ENCODE results near the gene SSH3. TPM values are rescaled to one million over a fixed set of nuclear protein-coding genes. Genes with fewer than 3 reads are reported as not detected.

Gene SSH3
- total and polyA plus RNA-seq, 2 of the 8 experiments (the other 6 are each of a cell fraction or from before 2014, with no cell fraction given) = 16.9 to 19.8 TPM

DNA sequence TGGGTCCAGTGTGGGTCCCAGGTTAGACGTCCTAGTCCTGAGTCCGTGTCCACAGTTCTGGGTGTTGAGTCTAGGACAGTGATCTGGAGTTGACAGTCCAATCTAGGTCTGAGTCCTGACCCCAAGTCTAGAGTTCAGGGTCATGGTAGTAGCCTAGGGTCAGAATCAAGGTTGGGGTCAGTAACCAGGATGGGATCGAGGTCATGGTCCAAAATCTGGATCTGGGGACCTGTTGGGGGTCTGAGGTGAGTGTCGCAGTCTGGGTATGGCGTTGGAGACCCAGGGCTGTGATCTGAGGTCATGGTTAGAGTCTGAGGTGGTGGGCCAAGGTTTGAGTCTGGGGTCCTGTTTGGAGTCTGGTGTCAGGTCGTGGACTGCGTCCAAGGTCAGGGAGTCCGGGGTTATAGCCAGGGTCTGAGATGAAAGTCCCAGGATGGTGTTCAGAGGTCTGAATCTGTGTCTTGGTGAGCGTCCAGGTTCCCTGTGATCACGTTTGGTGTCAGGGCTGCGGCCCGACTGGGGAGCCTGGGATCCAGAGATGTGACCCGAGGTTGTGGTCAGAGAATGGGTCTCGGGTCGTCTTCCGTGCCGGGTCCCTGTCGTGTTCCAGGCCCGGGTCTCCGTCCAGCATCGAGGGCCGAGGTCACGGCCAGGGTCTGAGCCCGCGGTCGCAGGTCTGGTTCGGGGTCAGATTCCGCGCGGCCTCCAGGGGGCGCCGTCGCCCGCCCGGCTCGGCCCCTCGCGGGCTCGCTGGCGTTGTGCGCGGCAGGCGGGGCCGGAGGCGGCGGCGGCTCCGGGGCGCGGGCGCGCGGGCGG lies 37.5 kb upstream of the SSH3 start (continued):
- no peak for TF ChIP-seq CHD7 (IDR thresholded peaks at IDR 0.05; ENCODE audit: insufficient replicate concordance, low read length)
- no peak for TF ChIP-seq KDM4A (IDR thresholded peaks at IDR 0.05; ENCODE audit: low read depth, low read length, severe bottlenecking)
- peak; percentile 61 to 77 for TF ChIP-seq RAD21 (IDR thresholded peaks at IDR 0.05 in 1 of 2, conservative IDR thresholded peaks at IDR 0.05 in 1 of 2; ENCODE audit: low read depth in 2 of 2, low read length in 2 of 2)
- no peak for TF ChIP-seq CEBPB (IDR thresholded peaks at IDR 0.05; ENCODE audit: low read depth, low read length)
- TF ChIP-seq JUN (IDR thresholded peaks at IDR 0.05; ENCODE audit: low read depth, low read length) = no peak
- no peak for TF ChIP-seq TEAD4 (IDR thresholded peaks at IDR 0.05; ENCODE audit: low read depth, low read length)
- no peak for TF ChIP-seq CBX8 (IDR thresholded peaks at IDR 0.05; ENCODE audit: borderline replicate concordance, low read depth, low read length)
- no peak for TF ChIP-seq POLR2AphosphoS5 (IDR thresholded peaks at IDR 0.05; ENCODE audit: low read depth, low read length)
- TF ChIP-seq SP4 (IDR thresholded peaks at IDR 0.05; ENCODE audit: low read length) = no peak
- TF ChIP-seq TAF1 (IDR thresholded peaks at IDR 0.05; ENCODE audit: low read depth, low read length) = peak; percentile 48; the same call in 1 of the 2 replicates
- TF ChIP-seq SP1 (IDR thresholded peaks at IDR 0.05; ENCODE audit: low read depth, low read length) = no peak
